ENCODE data around the gene KCNQ2.

DNA sequence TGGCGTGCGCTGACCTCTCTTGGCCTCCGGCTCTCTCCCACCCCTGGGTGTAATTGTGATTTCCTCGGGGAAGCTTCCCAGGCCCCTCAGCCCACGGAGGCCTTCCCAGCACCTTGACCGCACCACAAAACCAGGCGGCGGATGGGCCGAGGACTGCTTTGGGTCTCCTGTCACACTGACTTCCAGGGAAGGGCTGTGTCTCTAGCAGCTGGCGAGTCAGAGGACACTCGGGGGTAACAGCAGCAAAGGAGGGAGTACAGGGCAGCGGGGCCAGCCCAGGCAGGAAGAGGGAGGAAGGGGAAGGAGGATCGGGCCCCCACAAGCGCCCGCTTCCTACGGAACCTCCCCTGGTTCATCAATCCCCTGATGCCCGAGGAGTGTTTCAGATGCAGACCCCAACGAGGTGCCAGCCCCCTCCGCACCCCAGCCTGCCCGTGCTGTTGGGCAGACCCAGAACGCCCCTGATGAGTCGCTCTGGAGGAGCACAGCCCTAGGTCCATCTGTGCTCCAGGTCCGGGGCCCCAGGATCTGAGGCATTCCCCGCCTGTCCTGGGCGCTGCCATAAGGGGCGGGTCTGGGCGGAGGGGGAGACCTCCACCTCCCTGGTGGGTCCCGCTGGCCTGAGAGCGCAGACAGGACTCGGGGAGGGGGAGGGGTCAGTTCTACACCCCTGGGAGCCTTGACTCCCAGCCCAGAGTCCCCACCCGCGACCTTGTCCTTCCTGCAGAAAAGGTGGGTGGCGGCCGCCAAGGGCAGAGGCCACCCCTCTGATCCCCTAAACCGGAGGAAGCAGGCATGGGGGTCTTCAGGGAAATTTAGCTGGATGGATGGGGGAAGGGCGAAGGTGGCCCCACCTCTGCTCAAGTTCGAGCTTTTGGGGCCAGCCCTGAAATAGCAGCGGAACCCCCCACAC lies 112.3 kb downstream of the KCNQ2 start:
- TF ChIP-seq, protein P1, sequence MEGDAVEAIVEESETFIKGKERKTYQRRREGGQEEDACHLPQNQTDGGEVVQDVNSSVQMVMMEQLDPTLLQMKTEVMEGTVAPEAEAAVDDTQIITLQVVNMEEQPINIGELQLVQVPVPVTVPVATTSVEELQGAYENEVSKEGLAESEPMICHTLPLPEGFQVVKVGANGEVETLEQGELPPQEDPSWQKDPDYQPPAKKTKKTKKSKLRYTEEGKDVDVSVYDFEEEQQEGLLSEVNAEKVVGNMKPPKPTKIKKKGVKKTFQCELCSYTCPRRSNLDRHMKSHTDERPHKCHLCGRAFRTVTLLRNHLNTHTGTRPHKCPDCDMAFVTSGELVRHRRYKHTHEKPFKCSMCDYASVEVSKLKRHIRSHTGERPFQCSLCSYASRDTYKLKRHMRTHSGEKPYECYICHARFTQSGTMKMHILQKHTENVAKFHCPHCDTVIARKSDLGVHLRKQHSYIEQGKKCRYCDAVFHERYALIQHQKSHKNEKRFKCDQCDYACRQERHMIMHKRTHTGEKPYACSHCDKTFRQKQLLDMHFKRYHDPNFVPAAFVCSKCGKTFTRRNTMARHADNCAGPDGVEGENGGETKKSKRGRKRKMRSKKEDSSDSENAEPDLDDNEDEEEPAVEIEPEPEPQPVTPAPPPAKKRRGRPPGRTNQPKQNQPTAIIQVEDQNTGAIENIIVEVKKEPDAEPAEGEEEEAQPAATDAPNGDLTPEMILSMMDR (IDR thresholded peaks at IDR 0.05; ENCODE audit: borderline replicate concordance, extremely low read depth, low read length, poor library complexity, severe bottlenecking): no peak
- no peak for TF ChIP-seq EZH2 (IDR thresholded peaks at IDR 0.05; ENCODE audit: borderline replicate concordance, low read depth, low read length, severe bottlenecking)

Data from DND-41 (cell line).